CD4-positive, alpha-beta T cell treated with Interleukin-2 at 100 ng/mL for 4 hours (primary cell): ENCODE measurements around the gene ZNF98.

ENCODE experiments used
- DNase-seq: peaks from one replicate; pipeline ENCODE4 v3.0.0-alpha.2; 2020; ENCODE audit warnings: low spot score

The ZNF98 gene

GRCh38 chr19:22422211-22422610 is at the start of gene ZNF98:
Gene ZNF98 (minus strand): TSS chr19:22422346. CDS start chr19:22422224, 122 bp downstream.
- no peak for DNase-seq

DNA sequence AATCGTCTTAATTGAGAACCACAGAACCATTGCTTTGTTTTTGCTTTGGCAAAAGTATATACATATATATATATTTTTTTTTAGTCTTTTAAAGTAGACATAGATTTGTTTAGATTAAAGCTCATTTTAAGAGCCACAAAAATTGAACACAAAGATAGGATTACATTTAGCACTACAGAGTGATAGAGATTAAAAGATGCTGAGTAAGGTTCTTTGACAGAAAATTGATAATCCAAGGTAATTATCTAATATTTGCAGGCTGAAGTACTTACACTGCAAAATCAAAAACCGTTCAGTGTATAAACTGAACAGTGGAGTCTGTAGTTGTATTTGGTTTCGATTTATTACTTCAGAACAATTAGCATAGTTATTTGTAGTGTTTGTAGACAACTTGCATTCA is 24.5 kb upstream of the ZNF98 start:
- no peak for DNase-seq

- no peak for DNase-seq
Observed at GRCh38 chr19:22438011-22438410, 15.9 kb upstream of the ZNF98 start.

GRCh38 chr19:22427960-22428913 is 6.1 kb upstream of the ZNF98 start:
- DNase-seq = no peak

- DNase-seq = no peak
Observed at GRCh38 chr19:22427547-22427946, 5.4 kb upstream of the ZNF98 start.

DNA sequence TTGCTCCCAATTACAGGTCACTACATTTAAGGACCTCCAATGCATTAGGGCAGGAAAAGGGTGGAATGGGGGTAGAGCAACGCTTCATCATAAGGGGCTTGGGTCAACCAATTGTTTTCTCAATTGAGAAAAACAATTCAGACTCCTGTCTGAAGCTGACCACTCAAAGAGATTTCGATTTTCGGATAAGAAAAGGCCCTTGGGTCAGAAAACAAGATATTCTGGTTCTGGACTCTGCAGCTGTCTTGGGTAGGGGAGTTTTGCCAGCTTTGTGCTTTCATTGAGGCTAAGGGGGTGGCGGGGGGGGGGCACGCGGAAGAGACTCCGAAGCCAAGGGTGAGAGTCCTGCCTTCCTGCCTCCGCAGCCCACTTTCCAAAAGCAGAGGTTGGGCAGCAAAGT is 4.8 kb upstream of the ZNF98 start:
- no peak for DNase-seq

DNA sequence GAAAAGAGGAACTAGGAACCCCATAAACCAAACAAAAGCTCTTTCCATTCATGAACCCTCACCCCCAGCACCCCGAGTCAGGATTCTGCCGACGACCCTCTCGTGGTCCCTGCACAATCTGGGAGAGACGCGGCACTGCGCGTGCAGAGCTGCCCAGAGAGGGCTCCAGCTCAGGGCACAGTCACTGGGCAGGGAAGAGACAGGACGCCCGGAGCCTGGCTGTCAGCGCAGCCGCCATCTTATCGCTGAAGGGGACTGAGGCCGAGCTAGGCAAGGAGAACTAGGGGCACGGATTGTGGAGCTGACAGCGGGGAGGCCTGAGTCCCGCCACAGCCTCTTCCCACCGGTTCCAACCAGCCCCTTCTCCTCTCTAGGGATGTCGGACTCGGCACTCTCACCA is 349 bp downstream of the ZNF98 start:
- DNase-seq = no peak

- no peak for DNase-seq
Observed at GRCh38 chr19:22354665-22355064, 67.5 kb downstream of the ZNF98 start.
